ENCODE results near the gene MDN1.
"Not testable (repeated sequence)": the region's sequence is repeated elsewhere in the genome, so short reads cannot be mapped to it uniquely, and the experiment has no call there.

Gene MDN1, protein sequence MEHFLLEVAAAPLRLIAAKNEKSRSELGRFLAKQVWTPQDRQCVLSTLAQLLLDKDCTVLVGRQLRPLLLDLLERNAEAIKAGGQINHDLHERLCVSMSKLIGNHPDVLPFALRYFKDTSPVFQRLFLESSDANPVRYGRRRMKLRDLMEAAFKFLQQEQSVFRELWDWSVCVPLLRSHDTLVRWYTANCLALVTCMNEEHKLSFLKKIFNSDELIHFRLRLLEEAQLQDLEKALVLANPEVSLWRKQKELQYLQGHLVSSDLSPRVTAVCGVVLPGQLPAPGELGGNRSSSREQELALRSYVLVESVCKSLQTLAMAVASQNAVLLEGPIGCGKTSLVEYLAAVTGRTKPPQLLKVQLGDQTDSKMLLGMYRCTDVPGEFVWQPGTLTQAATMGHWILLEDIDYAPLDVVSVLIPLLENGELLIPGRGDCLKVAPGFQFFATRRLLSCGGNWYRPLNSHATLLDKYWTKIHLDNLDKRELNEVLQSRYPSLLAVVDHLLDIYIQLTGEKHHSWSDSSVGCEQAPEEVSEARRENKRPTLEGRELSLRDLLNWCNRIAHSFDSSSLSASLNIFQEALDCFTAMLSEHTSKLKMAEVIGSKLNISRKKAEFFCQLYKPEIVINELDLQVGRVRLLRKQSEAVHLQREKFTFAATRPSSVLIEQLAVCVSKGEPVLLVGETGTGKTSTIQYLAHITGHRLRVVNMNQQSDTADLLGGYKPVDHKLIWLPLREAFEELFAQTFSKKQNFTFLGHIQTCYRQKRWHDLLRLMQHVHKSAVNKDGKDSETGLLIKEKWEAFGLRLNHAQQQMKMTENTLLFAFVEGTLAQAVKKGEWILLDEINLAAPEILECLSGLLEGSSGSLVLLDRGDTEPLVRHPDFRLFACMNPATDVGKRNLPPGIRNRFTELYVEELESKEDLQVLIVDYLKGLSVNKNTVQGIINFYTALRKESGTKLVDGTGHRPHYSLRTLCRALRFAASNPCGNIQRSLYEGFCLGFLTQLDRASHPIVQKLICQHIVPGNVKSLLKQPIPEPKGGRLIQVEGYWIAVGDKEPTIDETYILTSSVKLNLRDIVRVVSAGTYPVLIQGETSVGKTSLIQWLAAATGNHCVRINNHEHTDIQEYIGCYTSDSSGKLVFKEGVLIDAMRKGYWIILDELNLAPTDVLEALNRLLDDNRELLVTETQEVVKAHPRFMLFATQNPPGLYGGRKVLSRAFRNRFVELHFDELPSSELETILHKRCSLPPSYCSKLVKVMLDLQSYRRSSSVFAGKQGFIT (N-terminal part only)

DNA sequence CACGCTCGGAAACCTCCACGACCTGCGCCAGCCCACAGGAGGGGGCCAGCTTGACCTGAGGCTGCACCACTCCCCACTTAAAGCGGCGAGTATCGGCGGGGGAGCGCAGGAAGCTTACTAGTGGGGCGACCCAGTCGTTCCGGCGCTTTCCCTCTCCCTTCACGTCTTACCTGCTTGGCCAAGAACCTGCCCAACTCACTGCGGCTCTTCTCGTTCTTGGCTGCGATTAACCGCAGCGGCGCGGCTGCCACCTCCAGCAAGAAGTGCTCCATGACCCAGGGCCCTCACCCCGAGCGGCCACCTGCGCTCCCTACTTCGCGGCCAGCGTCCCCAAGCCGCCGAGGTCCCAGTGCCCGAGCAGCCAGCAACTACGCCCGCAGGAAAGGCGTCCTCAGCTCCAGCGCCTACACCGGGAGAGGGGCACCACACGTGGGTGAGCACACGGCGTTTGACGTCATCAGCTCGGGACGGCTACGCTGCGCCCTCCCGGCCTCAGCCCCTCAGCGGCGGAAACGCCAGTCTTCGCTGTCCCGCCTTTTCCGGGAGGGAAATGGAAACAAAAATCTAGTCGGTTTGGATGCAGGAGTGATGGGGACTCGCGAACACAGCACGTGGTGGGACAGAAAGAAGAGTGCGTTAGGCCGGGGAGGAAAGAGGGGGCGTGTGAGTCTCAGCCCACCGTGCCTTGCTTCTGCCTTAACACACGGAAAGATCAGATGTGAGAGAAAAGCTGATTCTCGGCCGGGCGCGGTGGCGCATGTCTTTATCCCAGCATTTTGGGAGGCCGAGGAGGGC is at the start of gene MDN1:
MDN1 (minus strand) TSS at position 459 of the 795 bp plus-strand sequence; CDS start at position 272, 187 bp downstream.
- in situ Hi-C loops (cut with MboI; ENCODE audit: low pct_unique_long_range_greater_than_20kb, low sequenced_read_pairs): no loop called here
- peak; percentile 95 for DNase-seq

GRCh38 chr6:89866024-89866678 is 46.6 kb upstream of the MDN1 start:
- no peak for DNase-seq
- in situ Hi-C loops (cut with MboI; ENCODE audit: low pct_unique_long_range_greater_than_20kb, low sequenced_read_pairs): no loop called here

DNA sequence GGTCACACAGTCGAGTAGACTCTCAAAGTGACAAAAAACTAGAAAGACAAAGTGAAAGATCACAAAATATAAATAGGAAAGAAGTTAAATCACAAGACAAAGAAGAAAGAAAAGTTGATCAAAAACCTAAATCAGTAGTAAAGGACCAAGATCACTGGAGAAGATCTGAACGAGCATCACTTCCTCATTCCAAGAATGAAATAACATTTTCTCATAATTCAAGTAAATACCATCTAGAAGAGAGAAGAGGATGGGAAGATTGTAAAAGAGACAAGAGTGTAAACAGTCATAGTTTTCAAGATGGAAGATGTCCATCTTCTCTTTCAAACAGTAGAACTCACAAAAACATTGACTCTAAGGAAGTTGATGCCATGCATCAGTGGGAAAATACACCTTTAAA is 43.1 kb upstream of the MDN1 start:
- in situ Hi-C loops (cut with MboI; ENCODE audit: low pct_unique_long_range_greater_than_20kb, low sequenced_read_pairs): no loop called here

DNA sequence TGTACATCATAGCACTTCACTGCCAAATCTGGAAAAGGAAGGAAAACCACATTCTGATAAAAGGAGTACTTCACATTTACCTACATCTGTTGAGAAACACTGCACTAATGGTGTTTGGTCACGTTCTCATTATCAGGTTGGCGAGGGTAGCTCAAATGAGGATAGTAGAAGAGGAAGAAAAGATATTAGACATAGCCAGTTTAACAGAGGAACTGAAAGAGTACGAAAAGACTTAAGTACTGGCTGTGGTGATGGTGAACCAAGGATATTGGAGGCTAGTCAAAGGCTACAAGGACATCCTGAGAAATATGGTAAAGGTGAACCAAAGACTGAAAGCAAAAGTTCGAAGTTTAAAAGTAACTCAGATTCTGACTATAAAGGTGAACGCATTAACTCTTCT is 42.7 kb upstream of the MDN1 start:
- no peak for DNase-seq
- in situ Hi-C loops (cut with MboI; ENCODE audit: low pct_unique_long_range_greater_than_20kb, low sequenced_read_pairs): no loop called here

More for the DNA sequence above, 43.1 kb upstream of the MDN1 start:
- DNase-seq: peak; percentile 28

DNA sequence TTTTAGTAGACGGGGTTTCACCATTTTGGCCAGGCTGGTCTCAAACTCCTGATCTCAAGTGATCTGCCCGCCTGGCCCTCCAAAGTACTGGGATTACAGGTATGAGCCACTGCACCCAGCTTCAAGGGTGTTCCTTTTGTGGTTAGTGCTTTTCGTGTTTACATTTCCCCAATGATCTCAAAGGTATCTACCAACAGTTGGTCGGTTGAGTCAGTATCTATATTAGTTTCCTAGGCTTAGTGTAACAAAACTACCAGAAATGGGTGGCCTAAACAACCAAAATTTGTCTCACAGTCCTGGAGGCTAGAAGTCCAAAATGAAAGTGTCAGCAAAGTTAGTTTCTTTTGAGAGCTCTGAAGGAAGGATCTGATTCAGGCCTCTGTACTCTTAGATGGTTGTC is 40.1 kb upstream of the MDN1 start:
- in situ Hi-C loops (cut with MboI; ENCODE audit: low pct_unique_long_range_greater_than_20kb, low sequenced_read_pairs): no loop called here
- no peak for DNase-seq

- DNase-seq: no peak
- in situ Hi-C loops (cut with MboI; ENCODE audit: low pct_unique_long_range_greater_than_20kb, low sequenced_read_pairs): no loop called here
Measured at GRCh38 chr6:89858041-89858440, 38.4 kb upstream of the MDN1 start.

DNA sequence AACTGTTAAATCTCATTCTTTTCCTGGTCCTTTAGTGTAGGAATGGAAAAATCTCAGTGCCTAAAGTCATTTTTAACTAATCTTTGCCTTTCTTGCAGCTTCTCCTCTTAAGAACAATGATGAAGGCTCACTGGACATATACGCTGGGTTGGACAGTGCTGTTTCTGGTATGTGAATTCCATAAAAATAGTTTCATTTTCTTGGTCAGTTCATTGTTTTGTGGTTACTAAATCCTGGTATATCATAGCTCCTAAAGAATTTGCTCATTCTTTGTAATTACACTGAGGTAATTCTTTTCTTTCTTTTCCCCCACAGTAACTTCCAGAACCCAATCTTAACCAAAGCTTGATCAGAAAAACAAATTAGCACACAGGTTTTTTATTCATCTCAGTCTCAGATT is 33.5 kb upstream of the MDN1 start:
- in situ Hi-C loops (cut with MboI; ENCODE audit: low pct_unique_long_range_greater_than_20kb, low sequenced_read_pairs): no loop called here
- DNase-seq: no peak

GRCh38 chr6:89847513-89847912 is 27.9 kb upstream of the MDN1 start:
- in situ Hi-C loops (cut with MboI; ENCODE audit: low pct_unique_long_range_greater_than_20kb, low sequenced_read_pairs): not testable (repeated sequence)

DNA sequence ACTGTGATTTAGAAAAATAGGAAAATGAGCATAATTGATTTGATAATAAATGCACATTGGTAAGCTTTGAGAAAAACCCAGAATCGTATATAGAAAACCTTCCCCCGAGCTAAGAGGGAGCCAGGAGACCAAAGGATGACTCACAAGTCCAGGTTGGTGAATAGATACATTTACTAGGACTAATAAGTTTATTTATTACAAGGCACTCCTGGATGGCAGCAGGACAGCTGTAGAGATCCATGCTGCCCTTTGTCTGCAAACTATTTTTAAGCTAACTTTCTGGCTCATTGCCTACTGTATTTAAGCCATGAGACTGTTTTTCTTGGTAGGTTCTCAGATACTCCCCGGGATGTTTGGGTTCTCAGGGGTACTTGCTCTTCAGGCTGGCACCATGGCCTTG is 23.5 kb upstream of the MDN1 start:
- no peak for DNase-seq
- in situ Hi-C loops (cut with MboI; ENCODE audit: low pct_unique_long_range_greater_than_20kb, low sequenced_read_pairs): no loop called here

More at GRCh38 chr6:89847513-89847912, 27.9 kb upstream of the MDN1 start:
- not testable (repeated sequence) for DNase-seq

GRCh38 chr6:89842228-89842627 is 22.6 kb upstream of the MDN1 start:
- no peak for DNase-seq
- in situ Hi-C loops (cut with MboI; ENCODE audit: low pct_unique_long_range_greater_than_20kb, low sequenced_read_pairs): no loop called here

DNA sequence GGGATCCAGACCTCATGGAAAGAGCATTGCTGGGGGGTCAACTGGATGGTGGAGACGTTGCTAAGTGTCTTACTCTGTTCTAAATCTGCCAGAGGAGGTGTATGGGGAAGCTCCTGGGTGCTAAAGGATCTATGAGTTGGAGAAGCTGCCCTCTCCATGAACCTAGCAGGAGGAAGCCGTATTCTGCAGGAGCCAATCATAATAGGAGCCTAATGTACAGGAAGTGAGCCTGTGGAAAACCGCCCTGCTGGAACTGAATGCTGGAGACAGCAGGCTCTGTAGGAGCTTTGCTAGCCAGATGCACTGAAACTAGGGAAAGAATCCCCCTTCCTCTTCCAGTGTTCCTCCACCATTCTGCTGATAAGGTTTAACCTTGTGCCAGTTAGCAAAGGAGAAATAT is 20.9 kb upstream of the MDN1 start:
- peak; percentile 68 for DNase-seq
- in situ Hi-C loops (cut with MboI; ENCODE audit: low pct_unique_long_range_greater_than_20kb, low sequenced_read_pairs): no loop called here

- in situ Hi-C loops (cut with MboI; ENCODE audit: low pct_unique_long_range_greater_than_20kb, low sequenced_read_pairs): no loop called here
- DNase-seq: no peak
Measured at GRCh38 chr6:89836639-89837222, 17.1 kb upstream of the MDN1 start.

DNA sequence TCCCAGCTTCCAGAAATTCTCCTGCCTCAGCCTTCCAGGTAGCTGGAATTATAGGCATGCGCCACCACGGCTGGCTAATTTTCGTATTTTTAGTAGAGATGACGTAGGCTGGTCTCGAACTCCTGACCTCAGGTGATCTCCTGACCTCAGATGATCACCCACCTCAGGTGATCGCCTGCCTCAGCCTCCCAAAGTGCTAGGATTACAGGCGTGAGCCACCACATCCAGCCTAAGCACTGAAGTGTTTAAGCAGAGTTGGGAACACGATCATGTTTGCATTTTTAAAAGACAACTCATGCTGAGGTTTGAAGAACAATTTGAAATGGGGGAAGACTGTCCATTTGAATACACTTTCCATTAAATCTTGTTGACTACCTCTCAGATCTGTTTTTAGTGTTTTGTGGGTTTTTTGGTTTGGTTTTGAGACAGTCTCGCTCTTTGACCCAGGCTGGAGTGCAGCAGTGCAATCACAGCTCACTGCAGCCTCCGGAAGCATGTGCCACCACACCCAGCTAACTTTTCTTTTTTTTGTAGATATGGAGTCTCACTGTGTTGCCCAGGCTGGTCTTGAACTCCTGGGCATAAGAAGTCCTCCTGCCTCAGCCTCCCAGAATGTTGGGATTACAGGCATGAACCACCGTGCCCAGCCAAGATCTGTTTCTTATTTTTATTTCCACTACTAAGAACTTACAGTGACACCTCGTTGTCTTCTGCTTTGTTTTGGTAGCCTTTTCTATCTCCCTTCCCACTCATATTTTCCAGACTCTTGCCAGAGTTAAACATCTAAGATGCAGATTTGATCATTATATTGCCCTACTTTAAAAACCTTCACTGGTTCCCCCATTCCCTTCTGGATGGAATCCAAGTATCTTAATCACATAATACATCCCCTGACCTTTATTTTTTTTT is 15.5 kb upstream of the MDN1 start:
- in situ Hi-C loops (cut with MboI; ENCODE audit: low pct_unique_long_range_greater_than_20kb, low sequenced_read_pairs): no loop called here
- DNase-seq: no peak

- DNase-seq: peak; percentile 18
- in situ Hi-C loops (cut with MboI; ENCODE audit: low pct_unique_long_range_greater_than_20kb, low sequenced_read_pairs): no loop called here
Measured at GRCh38 chr6:89830170-89830809, 10.7 kb upstream of the MDN1 start.

GRCh38 chr6:89829472-89830169 is 10.0 kb upstream of the MDN1 start, which contains the start of gene CASP8AP2:
TSS of gene CASP8AP2 (plus strand) at chr6:89829880.
- in situ Hi-C loops (cut with MboI; ENCODE audit: low pct_unique_long_range_greater_than_20kb, low sequenced_read_pairs): no loop called here
- peak; percentile 99 for DNase-seq

DNA sequence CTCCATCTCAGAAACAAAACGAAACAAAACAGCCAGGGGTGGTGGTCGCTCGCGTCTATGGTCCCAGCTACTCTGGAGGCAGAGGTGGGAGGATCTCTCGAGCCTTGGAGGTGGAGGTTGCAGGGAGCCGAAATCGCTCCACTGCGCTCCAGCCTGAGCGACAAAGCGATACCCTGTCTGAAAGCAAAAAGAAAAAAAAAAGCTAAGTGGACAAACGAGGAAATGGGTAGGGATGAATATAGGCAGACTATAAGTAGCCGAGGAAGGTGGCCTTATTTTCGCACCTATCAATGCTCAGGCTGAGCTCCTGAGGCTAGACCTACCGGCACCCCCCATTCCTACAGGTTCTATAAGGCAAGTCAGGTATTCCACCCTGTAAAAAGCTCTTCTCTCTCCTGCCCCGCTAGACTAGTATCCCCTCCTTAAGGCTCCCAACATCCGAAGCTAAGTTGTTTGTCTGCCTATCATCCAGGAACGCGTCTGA is 9.4 kb upstream of the MDN1 start:
- in situ Hi-C loops (cut with MboI; ENCODE audit: low pct_unique_long_range_greater_than_20kb, low sequenced_read_pairs): no loop called here
- DNase-seq: no peak

Data from KBM-7 (cell line).